ENCODE results near the gene SLC16A7.

Gene SLC16A7

DNA sequence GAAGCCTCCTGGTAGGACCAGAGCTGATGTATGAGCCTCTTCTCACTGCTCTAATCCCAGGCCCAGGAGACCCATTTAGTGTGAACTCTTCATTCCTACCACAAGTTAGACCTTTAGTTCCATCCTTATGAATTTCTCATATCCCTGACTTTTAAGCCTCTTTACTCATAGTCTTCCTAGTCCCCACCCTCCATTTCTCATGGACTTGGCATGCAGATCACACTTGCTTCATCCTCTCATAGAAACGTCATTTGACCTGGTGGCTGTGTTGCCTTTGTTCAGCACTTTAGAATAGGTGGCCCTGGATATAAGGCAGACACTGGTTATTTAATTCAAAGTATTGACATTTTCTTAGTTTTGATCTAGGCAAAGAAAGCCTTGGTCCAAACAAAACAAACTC lies 99.5 kb downstream of the SLC16A7 start:
- TF ChIP-seq, protein P1, sequence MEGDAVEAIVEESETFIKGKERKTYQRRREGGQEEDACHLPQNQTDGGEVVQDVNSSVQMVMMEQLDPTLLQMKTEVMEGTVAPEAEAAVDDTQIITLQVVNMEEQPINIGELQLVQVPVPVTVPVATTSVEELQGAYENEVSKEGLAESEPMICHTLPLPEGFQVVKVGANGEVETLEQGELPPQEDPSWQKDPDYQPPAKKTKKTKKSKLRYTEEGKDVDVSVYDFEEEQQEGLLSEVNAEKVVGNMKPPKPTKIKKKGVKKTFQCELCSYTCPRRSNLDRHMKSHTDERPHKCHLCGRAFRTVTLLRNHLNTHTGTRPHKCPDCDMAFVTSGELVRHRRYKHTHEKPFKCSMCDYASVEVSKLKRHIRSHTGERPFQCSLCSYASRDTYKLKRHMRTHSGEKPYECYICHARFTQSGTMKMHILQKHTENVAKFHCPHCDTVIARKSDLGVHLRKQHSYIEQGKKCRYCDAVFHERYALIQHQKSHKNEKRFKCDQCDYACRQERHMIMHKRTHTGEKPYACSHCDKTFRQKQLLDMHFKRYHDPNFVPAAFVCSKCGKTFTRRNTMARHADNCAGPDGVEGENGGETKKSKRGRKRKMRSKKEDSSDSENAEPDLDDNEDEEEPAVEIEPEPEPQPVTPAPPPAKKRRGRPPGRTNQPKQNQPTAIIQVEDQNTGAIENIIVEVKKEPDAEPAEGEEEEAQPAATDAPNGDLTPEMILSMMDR (IDR thresholded peaks at IDR 0.05; ENCODE audit: low read depth, low read length) = no peak
- no peak for DNase-seq (ENCODE audit: extremely low read depth, low read depth)

DNA sequence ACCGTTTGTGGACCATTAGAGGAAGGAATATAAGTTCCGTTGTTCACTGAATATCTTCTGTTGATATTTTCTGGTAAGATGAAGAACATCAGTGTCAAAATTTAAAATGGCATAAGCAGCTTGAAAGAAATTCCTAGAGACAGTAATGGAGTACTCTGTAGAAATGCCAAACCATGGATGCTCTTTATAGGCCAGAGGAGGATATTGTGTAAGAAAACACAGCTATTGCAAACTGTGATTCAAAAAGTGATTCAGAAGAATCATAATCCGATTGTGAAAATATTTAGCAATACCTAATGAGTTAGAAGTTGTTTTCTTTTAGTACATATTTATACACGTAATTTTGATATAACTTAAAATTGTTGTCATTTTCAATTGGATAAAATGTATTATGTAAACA lies 102.8 kb downstream of the SLC16A7 start:
- DNase-seq (ENCODE audit: extremely low read depth, low read depth) = peak; percentile 46
- TF ChIP-seq, protein P1 (IDR thresholded peaks at IDR 0.05; ENCODE audit: low read depth, low read length) = no peak

DNA sequence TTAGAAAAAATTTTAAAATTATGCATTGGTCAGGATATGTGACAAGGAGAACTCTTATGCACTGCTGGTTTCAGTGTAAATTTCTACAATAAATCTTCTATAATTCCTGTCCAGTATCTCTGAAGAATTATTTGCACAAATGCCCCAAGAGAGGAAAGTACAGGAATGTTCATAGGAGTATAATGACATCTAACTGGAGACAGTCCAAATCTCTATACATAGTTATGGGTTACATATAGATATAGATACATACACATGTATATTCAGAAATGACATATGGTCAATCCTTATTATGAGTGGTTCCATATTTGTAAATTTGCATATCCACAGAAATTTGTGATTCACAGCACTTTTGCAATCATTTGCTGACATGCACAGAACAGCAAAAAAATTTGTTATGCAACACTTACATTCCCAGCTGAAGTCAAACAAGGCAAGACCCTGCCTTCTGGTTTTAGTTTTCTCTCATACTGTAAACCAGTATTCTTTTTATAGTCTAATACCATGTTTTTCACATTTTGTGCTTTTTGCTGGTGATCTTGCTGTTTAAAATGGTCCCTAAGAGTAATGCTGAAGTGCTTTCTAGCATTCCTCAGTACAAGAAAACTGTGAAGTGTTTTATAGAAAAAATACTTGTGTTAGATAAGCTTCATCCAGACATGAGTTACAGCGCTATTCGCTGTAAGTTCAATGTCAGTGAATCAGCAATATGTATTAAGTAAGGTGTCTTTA lies 103.8 kb downstream of the SLC16A7 start:
- DNase-seq (ENCODE audit: extremely low read depth, low read depth) = peak; percentile 63

DNA sequence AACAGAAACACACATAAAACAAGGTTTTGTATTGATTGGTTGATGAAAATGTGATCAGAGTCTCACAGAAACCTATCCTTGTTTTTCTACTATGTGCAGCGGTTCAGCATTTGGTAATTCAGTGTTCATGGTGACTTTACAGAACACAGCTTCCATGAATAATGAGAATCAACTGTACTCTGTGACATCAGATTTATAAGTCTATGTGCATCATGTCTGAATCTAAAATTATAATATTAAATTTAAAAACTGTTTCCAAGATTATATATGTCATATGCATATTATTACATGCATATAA lies 104.3 kb downstream of the SLC16A7 start:
- no peak for DNase-seq (ENCODE audit: extremely low read depth, low read depth)
- TF ChIP-seq, protein P1 (IDR thresholded peaks at IDR 0.05; ENCODE audit: low read depth, low read length) = no peak

More for the DNA sequence above, 103.8 kb downstream of the SLC16A7 start:
- TF ChIP-seq, protein P1 (IDR thresholded peaks at IDR 0.05; ENCODE audit: low read depth, low read length) = no peak

DNA sequence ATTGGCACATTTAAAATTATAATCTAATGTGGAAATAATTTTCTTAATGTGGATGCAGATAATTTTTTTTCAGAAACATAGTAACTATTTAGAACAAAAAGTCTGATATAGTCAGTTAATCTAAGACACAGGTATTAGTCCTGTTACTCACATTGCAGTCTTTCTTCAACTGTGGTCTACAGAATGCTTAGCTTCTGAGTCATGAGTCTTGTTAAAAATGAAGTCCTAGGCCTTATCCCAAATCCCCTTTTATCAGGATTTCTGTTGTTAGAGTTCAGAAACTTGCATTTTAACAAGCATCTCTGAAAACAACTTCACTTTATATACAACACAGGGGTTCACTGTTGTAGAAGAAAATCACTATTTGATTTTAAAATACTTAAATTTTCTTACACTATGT lies 112.2 kb downstream of the SLC16A7 start:
- TF ChIP-seq, protein P1 (IDR thresholded peaks at IDR 0.05; ENCODE audit: low read depth, low read length) = no peak
- peak; percentile 7 for DNase-seq (ENCODE audit: extremely low read depth, low read depth)

DNA sequence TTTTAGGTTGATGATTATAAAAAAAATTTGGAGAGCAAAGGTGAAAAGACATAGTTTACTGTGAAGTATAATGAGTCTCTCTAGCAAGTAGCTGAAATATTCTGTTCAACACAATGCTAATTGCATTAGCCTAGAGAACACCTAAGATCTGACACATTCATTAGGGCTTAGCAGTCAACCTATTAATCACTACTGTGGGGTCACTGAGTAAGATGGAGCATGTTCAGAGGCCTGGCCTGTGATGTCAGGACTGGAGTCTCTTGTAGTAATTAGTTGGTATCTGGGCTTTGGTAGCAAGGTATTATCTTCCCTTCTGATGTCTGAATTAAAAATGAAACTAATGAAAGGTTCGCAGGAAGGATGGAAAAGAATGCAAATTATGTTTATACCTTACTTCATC lies 112.7 kb downstream of the SLC16A7 start:
- no peak for DNase-seq (ENCODE audit: extremely low read depth, low read depth)
- TF ChIP-seq, protein P1 (IDR thresholded peaks at IDR 0.05; ENCODE audit: low read depth, low read length) = no peak

DNA sequence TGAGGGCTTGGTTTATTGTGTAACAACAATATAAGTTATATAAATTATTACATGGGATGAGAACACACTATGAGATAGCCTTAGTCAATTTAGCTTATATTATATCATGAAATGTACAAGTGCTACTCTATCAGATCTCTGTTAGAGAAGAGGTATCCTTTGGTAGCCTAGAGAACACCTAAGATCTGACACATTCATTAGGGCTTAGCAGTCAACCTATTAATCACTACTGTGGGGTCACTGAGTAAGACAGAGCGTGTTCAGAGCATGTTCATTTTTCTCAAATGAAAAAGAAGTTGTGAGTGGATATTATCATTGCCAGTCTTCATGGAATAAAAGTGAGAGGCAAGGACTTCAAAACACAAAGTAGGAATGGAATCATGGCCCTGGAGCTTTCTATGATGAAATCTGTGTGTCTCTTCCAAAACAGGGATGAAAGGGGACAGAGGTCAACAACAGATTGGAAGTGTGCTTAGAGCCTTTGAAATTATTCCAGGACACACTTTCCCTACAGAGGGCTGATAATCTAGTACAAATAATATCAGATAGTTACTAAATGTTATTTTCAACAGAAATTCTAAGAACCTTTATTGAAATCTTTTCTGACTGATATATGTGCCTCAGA lies 114.3 kb downstream of the SLC16A7 start:
- DNase-seq (ENCODE audit: extremely low read depth, low read depth) = no peak
- TF ChIP-seq, protein P1 (IDR thresholded peaks at IDR 0.05; ENCODE audit: low read depth, low read length) = no peak
